HG02885 (cell line): ENCODE data around the gene SETBP1.

Experiments
- ATAC-seq: cut with Tn5 transposase; IDR thresholded peaks from one replicate; pipeline ENCODE4 v1.9.1; 2021; ENCODE audit warnings: mild to moderate bottlenecking; ENCODE audit not compliant: unreplicated experiment, poor library complexity

Gene SETBP1

GRCh38 chr18:44750774-44751173 is 70.1 kb downstream of the SETBP1 start:
- ATAC-seq: peak; percentile 55

- no peak for ATAC-seq
Measured at GRCh38 chr18:44754567-44754966, 73.9 kb downstream of the SETBP1 start.

- peak; percentile 94 for ATAC-seq
Measured at GRCh38 chr18:44758861-44759631, 78.4 kb downstream of the SETBP1 start.

- ATAC-seq: peak; percentile 62
Measured at GRCh38 chr18:44759925-44760342, 79.2 kb downstream of the SETBP1 start.

- ATAC-seq: no peak
Measured at GRCh38 chr18:44761812-44762211, 81.1 kb downstream of the SETBP1 start.

GRCh38 chr18:44763327-44763726 is 82.6 kb downstream of the SETBP1 start:
- ATAC-seq: no peak

- no peak for ATAC-seq
Measured at GRCh38 chr18:44764863-44765262, 84.2 kb downstream of the SETBP1 start.

- ATAC-seq: no peak
Measured at GRCh38 chr18:44765456-44765855, 84.8 kb downstream of the SETBP1 start.

- ATAC-seq: no peak
Measured at GRCh38 chr18:44766450-44766849, 85.8 kb downstream of the SETBP1 start.

GRCh38 chr18:44767807-44768206 is 87.1 kb downstream of the SETBP1 start:
- no peak for ATAC-seq

- ATAC-seq: no peak
Measured at GRCh38 chr18:44770641-44771040, 90.0 kb downstream of the SETBP1 start.

- ATAC-seq: no peak
Measured at GRCh38 chr18:44771572-44771955, 90.9 kb downstream of the SETBP1 start.

GRCh38 chr18:44771956-44772917 is 91.5 kb downstream of the SETBP1 start:
- ATAC-seq: no peak

- no peak for ATAC-seq
Measured at GRCh38 chr18:44773640-44774155, 93.0 kb downstream of the SETBP1 start.

GRCh38 chr18:44774191-44774590 is 93.5 kb downstream of the SETBP1 start:
- no peak for ATAC-seq

- no peak for ATAC-seq
Measured at GRCh38 chr18:44777457-44778192, 96.9 kb downstream of the SETBP1 start.

GRCh38 chr18:44778788-44779187 is 98.1 kb downstream of the SETBP1 start:
- no peak for ATAC-seq

- no peak for ATAC-seq
Measured at GRCh38 chr18:44779753-44780292, 99.1 kb downstream of the SETBP1 start.

GRCh38 chr18:44781886-44782285 is 101.2 kb downstream of the SETBP1 start:
- no peak for ATAC-seq

- no peak for ATAC-seq
Measured at GRCh38 chr18:44782617-44783016, 101.9 kb downstream of the SETBP1 start.
